ENCODE results near the gene AP3D1. TPM values are rescaled to one million over a fixed set of nuclear protein-coding genes. Genes with fewer than 3 reads are reported as not detected.

Gene AP3D1
- total RNA-seq, 1 donor, result 121 TPM

GRCh38 chr19:2063824-2064223, 87.5 kb downstream of the AP3D1 start:
- Histone ChIP-seq H3K27me3 (ENCODE audit: insufficient read depth, low read length) (no peaks in the 10 kb centered on the region), H4K20me1 (ENCODE audit: insufficient read depth, low read length) (no peaks in the 10 kb centered on the region), H3K36me3 (ENCODE audit: insufficient read depth, low read length) (no peaks in the 10 kb centered on the region), H3K4me2 (ENCODE audit: insufficient read depth, low read length) (no peak overlapping the region), H3K4me3 (ENCODE audit: insufficient read depth, low read length) (no peak overlapping the region), H3K27ac (ENCODE audit: low read depth, low read length) (no peak overlapping the region), H3K79me2 (ENCODE audit: insufficient read depth, low read length) (no peaks in the 10 kb centered on the region), H3K4me1 (ENCODE audit: insufficient read depth, low read length) (peaks cover 29% of the 10 kb centered on the region), H3K9me3 (ENCODE audit: low read depth, low read length) (no peaks in the 10 kb centered on the region), H2AFZ (ENCODE audit: low read length) (no peak overlapping the region)
- DNase-seq (ENCODE audit: insufficient read length, low spot score, missing footprints), result no peak
- TF ChIP-seq CTCF (IDR thresholded peaks at IDR 0.05; ENCODE audit: extremely low read depth, low read depth, low read length), result no peak

GRCh38 chr19:2062770-2063169, 88.6 kb downstream of the AP3D1 start:
- H4K20me1 ChIP-seq (ENCODE audit: insufficient read depth, low read length), result no peaks in the 10 kb centered on the region
- H2AFZ ChIP-seq (ENCODE audit: low read length), result no peak overlapping the region
- no peak overlapping the region for H3K4me3 ChIP-seq (ENCODE audit: insufficient read depth, low read length)
- H3K4me1 ChIP-seq (ENCODE audit: insufficient read depth, low read length), result peaks cover 29% of the 10 kb centered on the region
- H3K79me2 ChIP-seq (ENCODE audit: insufficient read depth, low read length), result no peaks in the 10 kb centered on the region
- no peak overlapping the region for H3K27ac ChIP-seq (ENCODE audit: low read depth, low read length)
- peak; percentile 51 for DNase-seq (ENCODE audit: insufficient read length, low spot score, missing footprints)
- no peak for TF ChIP-seq CTCF (IDR thresholded peaks at IDR 0.05; ENCODE audit: extremely low read depth, low read depth, low read length)
- no peaks in the 10 kb centered on the region for H3K36me3 ChIP-seq (ENCODE audit: insufficient read depth, low read length)
- H3K4me2 ChIP-seq (ENCODE audit: insufficient read depth, low read length), result no peak overlapping the region
- H3K9me3 ChIP-seq (ENCODE audit: low read depth, low read length), result no peaks in the 10 kb centered on the region
- H3K27me3 ChIP-seq (ENCODE audit: insufficient read depth, low read length), result no peaks in the 10 kb centered on the region

GRCh38 chr19:2062389-2062729, 89.0 kb downstream of the AP3D1 start:
- peak overlapping the region; percentile 82 for H3K4me3 ChIP-seq (ENCODE audit: insufficient read depth, low read length)
- TF ChIP-seq CTCF (IDR thresholded peaks at IDR 0.05; ENCODE audit: extremely low read depth, low read depth, low read length), result no peak
- no peak for DNase-seq (ENCODE audit: insufficient read length, low spot score, missing footprints)
- H4K20me1 ChIP-seq (ENCODE audit: insufficient read depth, low read length), result no peaks in the 10 kb centered on the region
- H2AFZ ChIP-seq (ENCODE audit: low read length), result peak overlapping the region; percentile 93
- no peaks in the 10 kb centered on the region for H3K36me3 ChIP-seq (ENCODE audit: insufficient read depth, low read length)
- peak overlapping the region; percentile 93 for H3K4me2 ChIP-seq (ENCODE audit: insufficient read depth, low read length)
- H3K9me3 ChIP-seq (ENCODE audit: low read depth, low read length), result no peaks in the 10 kb centered on the region
- H3K27me3 ChIP-seq (ENCODE audit: insufficient read depth, low read length), result no peaks in the 10 kb centered on the region
- peak overlapping the region; percentile 96 for H3K27ac ChIP-seq (ENCODE audit: low read depth, low read length)
- H3K79me2 ChIP-seq (ENCODE audit: insufficient read depth, low read length), result no peaks in the 10 kb centered on the region
- peaks cover 29% of the 10 kb centered on the region for H3K4me1 ChIP-seq (ENCODE audit: insufficient read depth, low read length)

- Histone ChIP-seq H3K9me3 (ENCODE audit: low read depth, low read length) (no peaks in the 10 kb centered on the region), H3K27ac (ENCODE audit: low read depth, low read length) (peak overlapping the region; percentile 96), H3K4me2 (ENCODE audit: insufficient read depth, low read length) (peak overlapping the region; percentile 93), H4K20me1 (ENCODE audit: insufficient read depth, low read length) (no peaks in the 10 kb centered on the region), H2AFZ (ENCODE audit: low read length) (peak overlapping the region; percentile 93), H3K4me3 (ENCODE audit: insufficient read depth, low read length) (peak overlapping the region; percentile 82), H3K4me1 (ENCODE audit: insufficient read depth, low read length) (peaks cover 29% of the 10 kb centered on the region), H3K79me2 (ENCODE audit: insufficient read depth, low read length) (no peaks in the 10 kb centered on the region), H3K27me3 (ENCODE audit: insufficient read depth, low read length) (no peaks in the 10 kb centered on the region), H3K36me3 (ENCODE audit: insufficient read depth, low read length) (no peaks in the 10 kb centered on the region)
- peak; percentile 100 for DNase-seq (ENCODE audit: insufficient read length, low spot score, missing footprints)
- TF ChIP-seq CTCF (IDR thresholded peaks at IDR 0.05; ENCODE audit: extremely low read depth, low read depth, low read length), result no peak
These were observed 89.6 kb downstream of the AP3D1 start for GRCh38 chr19:2061495-2062388.
